ENCODE results near the gene CST7. TPM values are rescaled to one million over a fixed set of nuclear protein-coding genes. Genes with fewer than 3 reads are reported as not detected.

Gene CST7
- polyA plus RNA-seq, 1 donor from 2014 or later, result not detected

DNA sequence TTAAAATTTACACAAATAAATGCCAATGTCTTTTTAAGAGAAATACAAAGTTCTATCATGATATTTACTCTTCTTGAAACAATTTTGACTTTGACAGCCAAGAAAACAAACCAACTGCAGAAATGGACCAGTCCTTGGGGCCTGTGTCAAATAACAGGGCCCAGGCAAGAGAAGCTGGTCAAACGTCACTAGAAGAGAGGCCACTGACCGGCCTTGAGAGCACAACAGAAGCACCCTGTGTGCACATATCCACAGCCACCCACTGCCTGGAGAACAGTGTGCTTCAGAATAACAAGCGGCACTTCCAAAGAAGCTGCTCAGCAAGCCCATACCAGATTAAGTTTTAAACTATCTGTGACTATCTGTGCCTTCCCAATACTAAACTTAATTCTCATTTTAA lies 28.7 kb downstream of the CST7 start:
- TF ChIP-seq MXI1 (conservative IDR thresholded peaks at IDR 0.05; ENCODE audit: poor library complexity, severe bottlenecking) (no peak), POLR2AphosphoS5 (IDR thresholded peaks at IDR 0.05) (no peak), EP300 (conservative IDR thresholded peaks at IDR 0.05; ENCODE audit: poor library complexity, severe bottlenecking) (no peak), TAF1 (IDR thresholded peaks at IDR 0.05; ENCODE audit: low read depth) (no peak)
- Histone ChIP-seq H3K27ac (ENCODE audit: low read length) (no peak overlapping the region), H4K20me1 (ENCODE audit: insufficient read depth) (no peaks in the 10 kb centered on the region), H3K9ac (ENCODE audit: low read length) (no peak overlapping the region), H3K9me3 (ENCODE audit: low read length) (peaks cover 12% of the 10 kb centered on the region), H3K36me3 (ENCODE audit: insufficient read depth, low read length) (peaks cover 21% of the 10 kb centered on the region), H2AFZ (ENCODE audit: low read depth, low read length) (no peak overlapping the region), H3K79me2 (replicated peaks; ENCODE audit: insufficient read depth, low read length) (no peaks in the 10 kb centered on the region), H3K9me2 (ENCODE audit: insufficient read depth, low read length) (no peaks in the 10 kb centered on the region), H3K4me3 (ENCODE audit: low read length) (no peak overlapping the region), H3K27me3 (ENCODE audit: insufficient read depth, low read depth, low read length) (no peaks in the 10 kb centered on the region), H3F3A (ENCODE audit: insufficient read depth, low read length, poor library complexity, severe bottlenecking) (no peaks in the 10 kb centered on the region), H3K4me2 (ENCODE audit: low read length) (no peak overlapping the region)

DNA sequence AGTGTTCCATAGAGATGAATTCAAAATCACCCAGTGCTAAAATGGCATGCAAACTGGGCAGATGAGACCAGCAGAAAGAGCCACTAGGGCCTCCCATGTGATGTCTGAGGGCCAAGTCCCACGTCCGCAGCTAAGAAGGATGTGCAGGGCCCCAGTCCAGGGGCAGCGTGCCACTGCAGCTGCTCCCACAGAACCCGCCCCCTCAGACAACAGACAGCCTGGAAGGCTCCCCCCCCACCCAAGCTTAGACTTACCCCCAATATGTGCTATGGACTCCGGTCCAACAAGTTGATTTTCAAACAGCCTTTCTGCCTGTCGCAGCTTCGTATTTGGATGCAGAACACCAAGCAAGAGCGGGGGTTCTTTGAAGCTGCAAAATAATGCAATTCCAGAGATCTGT lies 29.4 kb downstream of the CST7 start:
- no peaks in the 10 kb centered on the region for H3F3A ChIP-seq (ENCODE audit: insufficient read depth, low read length, poor library complexity, severe bottlenecking)
- peaks cover 3% of the 10 kb centered on the region for H3K79me2 ChIP-seq (replicated peaks; ENCODE audit: insufficient read depth, low read length)
- H3K4me3 ChIP-seq (ENCODE audit: low read length), result no peak overlapping the region
- no peak overlapping the region for H3K4me2 ChIP-seq (ENCODE audit: low read length)
- H4K20me1 ChIP-seq (ENCODE audit: insufficient read depth), result no peaks in the 10 kb centered on the region
- no peak overlapping the region for H2AFZ ChIP-seq (ENCODE audit: low read depth, low read length)
- TF ChIP-seq SMC3 (conservative IDR thresholded peaks at IDR 0.05; ENCODE audit: poor library complexity), result no peak
- TF ChIP-seq POLR2AphosphoS5 (IDR thresholded peaks at IDR 0.05), result no peak
- TF ChIP-seq, protein P1, sequence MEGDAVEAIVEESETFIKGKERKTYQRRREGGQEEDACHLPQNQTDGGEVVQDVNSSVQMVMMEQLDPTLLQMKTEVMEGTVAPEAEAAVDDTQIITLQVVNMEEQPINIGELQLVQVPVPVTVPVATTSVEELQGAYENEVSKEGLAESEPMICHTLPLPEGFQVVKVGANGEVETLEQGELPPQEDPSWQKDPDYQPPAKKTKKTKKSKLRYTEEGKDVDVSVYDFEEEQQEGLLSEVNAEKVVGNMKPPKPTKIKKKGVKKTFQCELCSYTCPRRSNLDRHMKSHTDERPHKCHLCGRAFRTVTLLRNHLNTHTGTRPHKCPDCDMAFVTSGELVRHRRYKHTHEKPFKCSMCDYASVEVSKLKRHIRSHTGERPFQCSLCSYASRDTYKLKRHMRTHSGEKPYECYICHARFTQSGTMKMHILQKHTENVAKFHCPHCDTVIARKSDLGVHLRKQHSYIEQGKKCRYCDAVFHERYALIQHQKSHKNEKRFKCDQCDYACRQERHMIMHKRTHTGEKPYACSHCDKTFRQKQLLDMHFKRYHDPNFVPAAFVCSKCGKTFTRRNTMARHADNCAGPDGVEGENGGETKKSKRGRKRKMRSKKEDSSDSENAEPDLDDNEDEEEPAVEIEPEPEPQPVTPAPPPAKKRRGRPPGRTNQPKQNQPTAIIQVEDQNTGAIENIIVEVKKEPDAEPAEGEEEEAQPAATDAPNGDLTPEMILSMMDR (IDR thresholded peaks at IDR 0.05; ENCODE audit: poor library complexity, severe bottlenecking), result no peak
- TF ChIP-seq MXI1 (conservative IDR thresholded peaks at IDR 0.05; ENCODE audit: poor library complexity, severe bottlenecking), result no peak
- TF ChIP-seq, protein P2, sequence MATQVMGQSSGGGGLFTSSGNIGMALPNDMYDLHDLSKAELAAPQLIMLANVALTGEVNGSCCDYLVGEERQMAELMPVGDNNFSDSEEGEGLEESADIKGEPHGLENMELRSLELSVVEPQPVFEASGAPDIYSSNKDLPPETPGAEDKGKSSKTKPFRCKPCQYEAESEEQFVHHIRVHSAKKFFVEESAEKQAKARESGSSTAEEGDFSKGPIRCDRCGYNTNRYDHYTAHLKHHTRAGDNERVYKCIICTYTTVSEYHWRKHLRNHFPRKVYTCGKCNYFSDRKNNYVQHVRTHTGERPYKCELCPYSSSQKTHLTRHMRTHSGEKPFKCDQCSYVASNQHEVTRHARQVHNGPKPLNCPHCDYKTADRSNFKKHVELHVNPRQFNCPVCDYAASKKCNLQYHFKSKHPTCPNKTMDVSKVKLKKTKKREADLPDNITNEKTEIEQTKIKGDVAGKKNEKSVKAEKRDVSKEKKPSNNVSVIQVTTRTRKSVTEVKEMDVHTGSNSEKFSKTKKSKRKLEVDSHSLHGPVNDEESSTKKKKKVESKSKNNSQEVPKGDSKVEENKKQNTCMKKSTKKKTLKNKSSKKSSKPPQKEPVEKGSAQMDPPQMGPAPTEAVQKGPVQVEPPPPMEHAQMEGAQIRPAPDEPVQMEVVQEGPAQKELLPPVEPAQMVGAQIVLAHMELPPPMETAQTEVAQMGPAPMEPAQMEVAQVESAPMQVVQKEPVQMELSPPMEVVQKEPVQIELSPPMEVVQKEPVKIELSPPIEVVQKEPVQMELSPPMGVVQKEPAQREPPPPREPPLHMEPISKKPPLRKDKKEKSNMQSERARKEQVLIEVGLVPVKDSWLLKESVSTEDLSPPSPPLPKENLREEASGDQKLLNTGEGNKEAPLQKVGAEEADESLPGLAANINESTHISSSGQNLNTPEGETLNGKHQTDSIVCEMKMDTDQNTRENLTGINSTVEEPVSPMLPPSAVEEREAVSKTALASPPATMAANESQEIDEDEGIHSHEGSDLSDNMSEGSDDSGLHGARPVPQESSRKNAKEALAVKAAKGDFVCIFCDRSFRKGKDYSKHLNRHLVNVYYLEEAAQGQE (IDR thresholded peaks at IDR 0.05; ENCODE audit: borderline replicate concordance), result no peak
- TF ChIP-seq EP300 (conservative IDR thresholded peaks at IDR 0.05; ENCODE audit: poor library complexity, severe bottlenecking), result no peak
- TF ChIP-seq TAF1 (IDR thresholded peaks at IDR 0.05; ENCODE audit: low read depth), result no peak
- TF ChIP-seq RAD21 (conservative IDR thresholded peaks at IDR 0.05), result no peak
- TF ChIP-seq EZH2 (IDR thresholded peaks at IDR 0.05; ENCODE audit: borderline replicate concordance, insufficient read depth, low read length, poor library complexity, severe bottlenecking), result no peak
- H3K36me3 ChIP-seq (ENCODE audit: insufficient read depth, low read length), result peaks cover 18% of the 10 kb centered on the region
- no peaks in the 10 kb centered on the region for H3K9me2 ChIP-seq (ENCODE audit: insufficient read depth, low read length)
- H3K9me3 ChIP-seq (ENCODE audit: low read length), result peaks cover 12% of the 10 kb centered on the region
- no peaks in the 10 kb centered on the region for H3K27me3 ChIP-seq (ENCODE audit: insufficient read depth, low read depth, low read length)
- no peak overlapping the region for H3K27ac ChIP-seq (ENCODE audit: low read length)
- H3K9ac ChIP-seq (ENCODE audit: low read length), result no peak overlapping the region
